EH (cell line): ENCODE results near the gene ARFRP1.

Experiments used
- DNase-seq: peaks from one replicate; pipeline ENCODE4 v3.0.0-alpha.2; 2015; ENCODE audit warnings: low read depth

ARFRP1 gene

DNA sequence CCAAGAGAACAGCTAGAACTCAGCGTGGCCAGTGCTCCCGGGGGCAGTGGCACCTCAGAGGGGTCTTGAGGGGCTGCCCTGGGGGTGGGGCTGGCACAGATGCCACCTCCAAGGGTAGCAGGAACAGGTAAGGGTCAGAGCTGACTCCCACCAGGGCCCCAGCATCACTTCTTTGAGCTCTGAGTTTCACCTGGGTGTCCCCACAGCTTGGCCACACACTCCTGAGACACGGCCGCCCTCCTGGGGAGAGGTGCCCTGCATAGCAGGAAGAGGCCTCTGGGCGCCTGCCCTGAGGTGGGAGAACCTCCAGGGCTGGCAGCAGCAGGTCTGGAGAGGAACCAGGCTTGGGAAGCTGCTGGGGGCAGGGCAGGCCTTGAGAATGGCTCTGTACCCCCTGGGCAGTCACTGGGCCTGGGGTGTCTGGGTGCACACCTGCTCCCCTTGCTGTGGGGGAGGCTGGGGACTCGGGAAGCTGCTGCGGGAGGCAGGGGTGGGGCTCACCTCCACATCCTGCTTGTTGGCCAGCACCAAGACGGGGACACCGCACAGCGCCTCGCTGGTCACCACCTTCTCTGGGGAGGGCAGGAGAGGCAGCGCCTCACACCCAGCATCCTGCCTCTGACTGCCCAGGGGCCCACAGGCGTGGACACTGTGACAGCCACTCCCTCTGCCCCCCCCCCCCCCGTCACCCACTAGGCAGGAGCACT lies 6.3 kb downstream of the ARFRP1 start:
- DNase-seq, result no peak

GRCh38 chr20:63701051-63701328 lies 6.8 kb downstream of the ARFRP1 start:
- no peak for DNase-seq

DNA sequence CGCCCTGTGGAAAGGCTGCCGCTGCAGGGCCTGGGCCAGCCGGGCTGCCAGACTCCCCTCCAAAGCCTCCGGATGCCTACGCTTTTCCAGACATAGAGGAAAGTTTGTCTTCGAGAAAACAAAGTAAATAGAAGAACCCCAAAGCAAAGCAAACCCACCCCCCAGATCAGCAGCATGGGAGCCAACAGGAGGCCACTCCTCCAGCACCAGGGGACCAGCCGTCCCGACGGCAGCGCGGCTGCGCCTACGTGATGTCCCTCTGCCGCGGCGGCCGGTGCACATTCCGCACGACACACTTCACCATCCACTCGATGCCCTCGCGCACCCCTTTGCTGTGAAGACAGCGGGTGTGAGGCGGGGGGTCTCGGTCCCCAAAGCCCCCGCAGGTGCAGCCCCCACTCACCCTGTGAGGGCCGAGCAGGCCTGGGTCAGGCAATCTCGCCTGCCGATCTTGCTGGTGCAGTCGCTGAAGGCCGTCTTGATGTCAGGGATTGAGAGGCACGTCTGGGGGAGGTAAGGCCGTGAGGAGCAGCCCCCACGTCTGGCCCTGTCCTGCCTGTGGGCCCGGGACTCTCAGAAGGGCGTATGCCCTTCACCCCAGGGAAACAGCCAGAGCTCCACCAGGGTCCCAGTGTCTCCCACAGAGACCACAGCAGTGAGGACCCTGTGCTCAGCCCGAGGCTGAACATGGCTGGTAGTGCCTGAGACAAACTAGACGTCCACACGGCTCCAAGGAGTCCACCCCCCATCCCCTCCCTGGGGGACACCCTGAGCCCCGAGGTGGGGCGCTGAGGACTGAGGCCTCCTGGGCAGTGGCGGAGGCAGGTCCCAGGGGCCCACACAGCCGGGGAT lies 7.4 kb downstream of the ARFRP1 start:
- no peak for DNase-seq

DNA sequence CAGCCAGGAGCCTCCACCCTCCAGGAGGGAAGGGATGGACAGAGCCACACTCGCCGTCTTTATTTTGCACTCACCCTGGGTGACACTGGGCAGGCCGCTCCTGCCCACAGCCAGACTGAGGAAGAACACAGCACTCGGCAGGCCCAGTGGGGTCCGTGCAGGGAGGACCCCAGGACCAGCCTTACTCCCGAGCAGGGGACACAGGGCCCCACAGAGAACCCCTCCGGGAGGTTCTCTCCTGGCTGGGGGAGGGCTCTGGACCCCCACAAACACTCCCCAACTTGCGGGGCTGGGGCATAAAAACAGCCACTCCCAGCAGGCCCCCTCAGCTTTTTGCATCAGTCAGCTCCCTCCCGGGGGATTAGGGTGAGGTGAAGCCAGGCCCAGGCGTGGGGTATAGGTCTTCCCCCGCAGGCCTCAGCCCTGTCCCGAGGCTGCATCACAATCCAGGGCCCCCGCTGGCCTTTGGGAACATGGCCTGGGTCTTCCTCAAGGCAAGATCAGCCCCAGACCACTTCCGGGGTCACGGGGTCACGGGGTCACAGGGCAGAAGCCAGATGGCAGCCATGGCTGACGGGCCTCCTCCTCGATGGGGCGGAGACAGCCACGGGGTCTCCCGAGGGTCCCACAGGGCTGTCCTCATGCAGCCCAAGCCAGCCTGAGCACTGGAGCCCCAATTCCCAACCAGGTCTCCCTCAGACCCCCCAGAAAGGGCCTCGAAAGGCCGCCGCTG lies 8.1 kb downstream of the ARFRP1 start:
- DNase-seq, result no peak

- DNase-seq, result peak; percentile 92
These were observed 8.9 kb downstream of the ARFRP1 start for GRCh38 chr20:63698739-63699465.

GRCh38 chr20:63697868-63698545 lies 9.8 kb downstream of the ARFRP1 start:
- no peak for DNase-seq

DNA sequence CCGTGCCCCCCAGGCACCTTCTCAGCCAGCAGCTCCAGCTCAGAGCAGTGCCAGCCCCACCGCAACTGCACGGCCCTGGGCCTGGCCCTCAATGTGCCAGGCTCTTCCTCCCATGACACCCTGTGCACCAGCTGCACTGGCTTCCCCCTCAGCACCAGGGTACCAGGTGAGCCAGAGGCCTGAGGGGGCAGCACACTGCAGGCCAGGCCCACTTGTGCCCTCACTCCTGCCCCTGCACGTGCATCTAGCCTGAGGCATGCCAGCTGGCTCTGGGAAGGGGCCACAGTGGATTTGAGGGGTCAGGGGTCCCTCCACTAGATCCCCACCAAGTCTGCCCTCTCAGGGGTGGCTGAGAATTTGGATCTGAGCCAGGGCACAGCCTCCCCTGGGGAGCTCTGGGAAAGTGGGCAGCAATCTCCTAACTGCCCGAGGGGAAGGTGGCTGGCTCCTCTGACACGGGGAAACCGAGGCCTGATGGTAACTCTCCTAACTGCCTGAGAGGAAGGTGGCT lies 10.4 kb downstream of the ARFRP1 start:
- no peak for DNase-seq

DNA sequence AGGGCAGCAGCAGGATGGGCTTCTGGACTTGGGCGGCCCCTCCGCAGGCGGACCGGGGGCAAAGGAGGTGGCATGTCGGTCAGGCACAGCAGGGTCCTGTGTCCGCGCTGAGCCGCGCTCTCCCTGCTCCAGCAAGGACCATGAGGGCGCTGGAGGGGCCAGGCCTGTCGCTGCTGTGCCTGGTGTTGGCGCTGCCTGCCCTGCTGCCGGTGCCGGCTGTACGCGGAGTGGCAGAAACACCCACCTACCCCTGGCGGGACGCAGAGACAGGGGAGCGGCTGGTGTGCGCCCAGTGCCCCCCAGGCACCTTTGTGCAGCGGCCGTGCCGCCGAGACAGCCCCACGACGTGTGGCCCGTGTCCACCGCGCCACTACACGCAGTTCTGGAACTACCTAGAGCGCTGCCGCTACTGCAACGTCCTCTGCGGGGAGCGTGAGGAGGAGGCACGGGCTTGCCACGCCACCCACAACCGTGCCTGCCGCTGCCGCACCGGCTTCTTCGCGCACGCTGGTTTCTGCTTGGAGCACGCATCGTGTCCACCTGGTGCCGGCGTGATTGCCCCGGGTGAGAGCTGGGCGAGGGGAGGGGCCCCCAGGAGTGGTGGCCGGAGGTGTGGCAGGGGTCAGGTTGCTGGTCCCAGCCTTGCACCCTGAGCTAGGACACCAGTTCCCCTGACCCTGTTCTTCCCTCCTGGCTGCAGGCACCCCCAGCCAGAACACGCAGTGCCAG lies 11.0 kb downstream of the ARFRP1 start, which contains the start of gene TNFRSF6B:
Gene TNFRSF6B, plus strand, starts transcription at position 25 of the 729 bp plus-strand sequence. Its CDS starts 116 bp downstream, at position 141.
- no peak for DNase-seq

DNA sequence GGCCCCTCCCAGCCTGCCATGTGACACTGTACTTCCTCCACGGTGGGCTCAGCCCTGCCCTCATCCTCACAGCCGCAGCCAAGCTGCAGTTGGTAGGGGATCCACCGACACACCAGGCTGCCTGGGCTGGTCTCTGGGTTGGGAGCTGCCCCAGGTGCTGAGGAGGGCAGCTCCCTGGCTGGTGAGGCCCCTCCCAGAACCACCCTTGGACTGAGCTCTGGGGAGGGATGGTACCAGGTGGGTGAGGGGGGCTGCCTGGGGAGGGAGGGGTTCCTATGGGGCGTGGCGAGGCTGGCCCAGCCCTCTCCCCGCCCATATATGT lies 11.5 kb downstream of the ARFRP1 start:
- no peak for DNase-seq

DNA sequence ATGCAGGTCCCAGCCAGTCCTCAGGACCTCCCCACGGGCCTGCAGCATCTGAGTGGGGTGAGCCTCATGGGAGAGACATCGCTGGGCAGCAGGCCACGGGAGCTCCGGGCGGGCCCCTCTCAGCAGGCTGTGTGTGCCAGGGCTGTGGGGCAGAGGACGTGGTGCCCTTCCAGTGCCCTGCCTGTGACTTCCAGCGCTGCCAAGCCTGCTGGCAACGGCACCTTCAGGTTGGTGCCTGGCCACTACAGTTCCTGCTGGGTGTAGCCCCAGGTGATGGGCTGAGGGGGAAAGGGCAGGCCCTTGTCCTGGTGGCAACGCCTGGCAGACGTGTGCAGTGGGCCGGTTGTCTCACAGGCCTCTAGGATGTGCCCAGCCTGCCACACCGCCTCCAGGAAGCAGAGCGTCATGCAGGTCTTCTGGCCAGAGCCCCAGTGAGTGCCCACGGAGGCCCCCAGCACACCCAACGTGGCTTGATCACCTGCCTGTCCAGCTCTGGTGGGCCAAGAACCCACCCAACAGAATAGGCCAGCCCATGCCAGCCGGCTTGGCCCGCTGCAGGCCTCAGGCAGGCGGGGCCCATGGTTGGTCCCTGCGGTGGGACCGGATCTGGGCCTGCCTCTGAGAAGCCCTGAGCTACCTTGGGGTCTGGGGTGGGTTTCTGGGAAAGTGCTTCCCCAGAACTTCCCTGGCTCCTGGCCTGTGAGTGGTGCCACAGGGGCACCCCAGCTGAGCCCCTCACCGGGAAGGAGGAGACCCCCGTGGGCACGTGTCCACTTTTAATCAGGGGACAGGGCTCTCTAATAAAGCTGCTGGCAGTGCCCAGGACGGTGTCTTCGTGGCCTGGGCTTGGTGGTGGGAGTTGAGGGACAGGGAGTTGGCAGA lies 12.1 kb downstream of the ARFRP1 start:
- no peak for DNase-seq

GRCh38 chr20:63694584-63695423 lies 13.0 kb downstream of the ARFRP1 start:
- DNase-seq, result no peak

GRCh38 chr20:63693733-63694583 lies 13.8 kb downstream of the ARFRP1 start:
- DNase-seq, result no peak

- no peak for DNase-seq
These were observed 14.6 kb downstream of the ARFRP1 start for GRCh38 chr20:63693083-63693732.

GRCh38 chr20:63692436-63693082 lies 15.2 kb downstream of the ARFRP1 start:
- DNase-seq, result peak; percentile 48

GRCh38 chr20:63691711-63692435 lies 15.9 kb downstream of the ARFRP1 start:
- no peak for DNase-seq
